ENCODE measurements around the gene FBH1.
"Not testable (repeated sequence)": the region's sequence is repeated elsewhere in the genome, so short reads cannot be mapped to it uniquely, and the experiment has no call there.

Gene FBH1

GRCh38 chr10:5943536-5943935 is 53.5 kb downstream of the FBH1 start:
- no peak for DNase-seq

- no peak for DNase-seq
Observed at GRCh38 chr10:5944389-5945189, 54.5 kb downstream of the FBH1 start.

- no peak for DNase-seq
Observed at GRCh38 chr10:5945190-5945509, 55.1 kb downstream of the FBH1 start.

GRCh38 chr10:5945561-5946418 is 55.7 kb downstream of the FBH1 start:
- no peak for DNase-seq

- not testable (repeated sequence) for DNase-seq
Observed at GRCh38 chr10:5946419-5946775, 56.4 kb downstream of the FBH1 start.

GRCh38 chr10:5946786-5947185 is 56.7 kb downstream of the FBH1 start:
- DNase-seq, result no peak

GRCh38 chr10:5947471-5948207 is 57.6 kb downstream of the FBH1 start:
- no peak for DNase-seq

- DNase-seq, result no peak
Observed at GRCh38 chr10:5948208-5948585, 58.2 kb downstream of the FBH1 start.

GRCh38 chr10:5949009-5949759 is 59.1 kb downstream of the FBH1 start:
- DNase-seq, result peak; percentile 27

- no peak for DNase-seq
Observed at GRCh38 chr10:5951167-5951711, 61.2 kb downstream of the FBH1 start.

- DNase-seq, result no peak
Observed at GRCh38 chr10:5951721-5952407, 61.8 kb downstream of the FBH1 start.

GRCh38 chr10:5952731-5953385 is 62.8 kb downstream of the FBH1 start:
- no peak for DNase-seq

GRCh38 chr10:5953676-5954075 is 63.6 kb downstream of the FBH1 start:
- no peak for DNase-seq

GRCh38 chr10:5956146-5956936 is 66.3 kb downstream of the FBH1 start:
- DNase-seq, result no peak

GRCh38 chr10:5958077-5958476 is 68.0 kb downstream of the FBH1 start:
- DNase-seq, result no peak

- no peak for DNase-seq
Observed at GRCh38 chr10:5958675-5959074, 68.6 kb downstream of the FBH1 start.

GRCh38 chr10:5959142-5959541 is 69.1 kb downstream of the FBH1 start:
- no peak for DNase-seq

- no peak for DNase-seq
Observed at GRCh38 chr10:5959581-5960069, 69.6 kb downstream of the FBH1 start.

- DNase-seq, result no peak
Observed at GRCh38 chr10:5960070-5960972, 70.3 kb downstream of the FBH1 start.

- DNase-seq, result not testable (repeated sequence)
Observed at GRCh38 chr10:5960973-5961275, 70.9 kb downstream of the FBH1 start.

Measured in stimulated activated CD4-positive, alpha-beta T cell treated with anti-CD3 and anti-CD28 coated beads, Interleukin-4, amount 100 ng/mL, for 1 hour (primary cell).